Peyer's patch (tissue), 4 donors: ENCODE results near the gene GALNT13.
A peak's percentile ranks its signal among the peaks of the same experiment; 100 is the strongest.

Source experiments
- CTCF ChIP-seq, 6 experiments: fragments of 450-650 bp in 4 of 6; fragments of 200-600 bp in 2 of 6; sonication (generic) in 1 of 6; IDR thresholded peaks; one replicate each; pipeline ENCODE4 v1.5.1; 2017 to 2019; ENCODE audit warnings: antibody characterized with exemption in 6 of 6, mild to moderate bottlenecking in 3 of 6, moderate library complexity in 1 of 6
- POLR2A ChIP-seq, 2 donors: fragments of 450-650 bp; IDR thresholded peaks; one replicate each; pipeline ENCODE4 v1.5.1; 2017; ENCODE audit warnings: antibody characterized with exemption in 2 of 2, mild to moderate bottlenecking in 2 of 2, moderate library complexity in 2 of 2

- TF ChIP-seq CTCF (IDR thresholded peaks at IDR 0.05) (peak in 1 of 6 experiments; percentile 11), POLR2A (IDR thresholded peaks at IDR 0.05) (no peak)
Observed at GRCh38 chr2:154489266-154489858, 617.6 kb downstream of the GALNT13 start.
